Cardiac muscle cell (in vitro differentiated cells and primary cell): Measurements from ENCODE around the gene ARHGAP8. TPM values are rescaled to one million over a fixed set of nuclear protein-coding genes. Genes with fewer than 3 reads are reported as not detected.

Experiments
- DNase-seq, 2 donors: peaks; one replicate each; pipeline versions ENCODE4 v3.0.0 to v3.0.0-alpha.2; 2010 to 2017; ENCODE audit warnings: low read depth in 1 of 2, low spot score in 1 of 2
- H3K27ac ChIP-seq: fragments of 200-600 bp; sonication (generic); 2 replicates; pipeline ENCODE4 v1.5.1; 2016
- H3K27me3 ChIP-seq: fragments of 200-600 bp; sonication (generic); 2 replicates; pipeline ENCODE4 v1.6.0; 2016; ENCODE audit warnings: control low read depth
- H3K36me3 ChIP-seq: fragments of 200-600 bp; sonication (generic); 2 replicates; pipeline ENCODE4 v1.5.1; 2016; ENCODE audit warnings: control low read depth
- H3K4me1 ChIP-seq: fragments of 200-600 bp; sonication (generic); 2 replicates; pipeline ENCODE4 v1.8.1; 2017; ENCODE audit warnings: low read depth, mild to moderate bottlenecking, mixed run types
- H3K4me3 ChIP-seq: fragments of 200-600 bp; sonication (generic); 2 replicates; pipeline ENCODE4 v1.5.1; 2016; ENCODE audit warnings: mild to moderate bottlenecking
- H3K9me3 ChIP-seq: fragments of 200-600 bp; sonication (generic); 2 replicates; pipeline ENCODE4 v1.5.1; 2017; ENCODE audit warnings: low read depth, mild to moderate bottlenecking, control low read depth
- CTCF ChIP-seq: IDR thresholded peaks from 2 replicates; pipeline ENCODE4 v1.5.1; 2012; ENCODE audit warnings: low read depth, mild to moderate bottlenecking, low read length
- polyA plus RNA-seq: library from polyadenylated mRNA; unstranded; fragments of >200 nt; fragmentation: Nextera tagmentation; extraction: Ambion mirVana; gene quantifications from 2 replicates; pipeline ENCODE4 v1.2.1, GENCODE V29; 2016
- total RNA-seq: library from RNA; depleted of rRNA; stranded (reverse); fragments of >200 nt; gene quantifications from 2 replicates; pipeline ENCODE4 v1.2.3, GENCODE V29; 2016

Gene ARHGAP8
- total and polyA plus RNA-seq, 2 experiments from 2014 or later, result 1.2 to 2.4 TPM

DNA sequence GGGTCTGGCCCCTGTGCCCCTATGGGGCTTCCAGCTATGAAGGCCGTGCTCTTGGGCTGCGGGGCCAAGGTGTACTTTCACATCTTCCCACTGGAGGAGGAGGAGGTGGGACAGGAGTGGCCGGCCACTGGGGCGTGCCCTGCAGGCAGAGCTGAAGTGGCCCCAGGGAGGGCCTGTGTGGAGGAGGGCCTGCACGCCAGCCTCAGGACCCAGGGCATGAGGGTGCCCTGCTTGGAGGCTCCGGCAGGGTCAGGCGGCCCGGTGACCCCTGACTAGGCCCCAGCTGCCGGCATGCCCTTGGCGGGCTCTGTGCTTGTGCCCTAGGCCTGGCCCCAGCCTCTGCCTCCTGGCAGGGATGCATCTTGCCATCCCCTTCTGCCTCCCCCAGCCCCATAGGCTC is 45.2 kb upstream of the ARHGAP8 start:
- H3K4me1 ChIP-seq, result peaks cover 13% of the 10 kb centered on the region
- H3K27ac ChIP-seq, result no peak overlapping the region
- no peak for DNase-seq
- H3K36me3 ChIP-seq, result no peaks in the 10 kb centered on the region
- no peaks in the 10 kb centered on the region for H3K27me3 ChIP-seq
- TF ChIP-seq CTCF, result no peak
- no peaks in the 10 kb centered on the region for H3K9me3 ChIP-seq
- no peak overlapping the region for H3K4me3 ChIP-seq

GRCh38 chr22:44707752-44708151 is 44.6 kb upstream of the ARHGAP8 start:
- Histone ChIP-seq H3K9me3 (no peaks in the 10 kb centered on the region), H3K4me3 (no peak overlapping the region), H3K27me3 (no peaks in the 10 kb centered on the region), H3K27ac (no peak overlapping the region), H3K36me3 (no peaks in the 10 kb centered on the region), H3K4me1 (peaks cover 13% of the 10 kb centered on the region)
- no peak for TF ChIP-seq CTCF
- DNase-seq, result no peak

- H3K27me3 ChIP-seq, result no peaks in the 10 kb centered on the region
- no peak overlapping the region for H3K4me3 ChIP-seq
- no peaks in the 10 kb centered on the region for H3K36me3 ChIP-seq
- no peak overlapping the region for H3K27ac ChIP-seq
- H3K9me3 ChIP-seq, result no peaks in the 10 kb centered on the region
- peaks cover 7% of the 10 kb centered on the region for H3K4me1 ChIP-seq
- no peak for TF ChIP-seq CTCF
- DNase-seq, result no peak
Observed at GRCh38 chr22:44709881-44710392, 42.4 kb upstream of the ARHGAP8 start.

GRCh38 chr22:44710474-44711240 is 41.7 kb upstream of the ARHGAP8 start:
- H3K4me1 ChIP-seq, result peaks cover 7% of the 10 kb centered on the region
- H3K9me3 ChIP-seq, result no peaks in the 10 kb centered on the region
- no peak for DNase-seq
- TF ChIP-seq CTCF, result no peak
- H3K27ac ChIP-seq, result peak overlapping the region; percentile 48
- no peak overlapping the region for H3K4me3 ChIP-seq
- no peaks in the 10 kb centered on the region for H3K27me3 ChIP-seq
- H3K36me3 ChIP-seq, result no peaks in the 10 kb centered on the region

DNA sequence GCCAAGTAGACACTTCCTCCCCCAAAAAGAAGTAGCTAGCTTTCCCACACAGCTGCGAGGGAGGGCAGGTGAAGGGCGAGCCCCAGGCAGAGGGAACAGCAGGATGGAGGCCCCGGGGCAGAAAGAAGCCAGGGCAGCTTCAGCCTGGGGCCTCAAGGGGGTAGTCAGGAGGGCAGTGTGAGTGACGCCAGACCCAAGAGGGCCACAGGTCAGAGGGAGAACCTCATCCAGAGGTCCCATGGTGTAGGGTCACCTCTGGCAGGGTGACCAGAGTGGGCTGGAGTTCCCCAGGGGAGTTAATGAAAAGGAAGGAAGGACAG is 41.2 kb upstream of the ARHGAP8 start:
- no peak for TF ChIP-seq CTCF
- Histone ChIP-seq H3K36me3 (no peaks in the 10 kb centered on the region), H3K27me3 (no peaks in the 10 kb centered on the region), H3K4me3 (no peak overlapping the region), H3K9me3 (no peaks in the 10 kb centered on the region), H3K27ac (peak overlapping the region; percentile 48), H3K4me1 (peaks cover 7% of the 10 kb centered on the region)
- no peak for DNase-seq
